Measurements from ENCODE around the gene STRBP. TPM values are rescaled to one million over a fixed set of nuclear protein-coding genes. Genes with fewer than 3 reads are reported as not detected.

Gene STRBP
- total RNA-seq, 1 donor from 2014 or later = 9.1 TPM

GRCh38 chr9:123312306-123312877, 44.0 kb upstream of the STRBP start:
- no peak overlapping the region for H3K4me3 ChIP-seq
- intact Hi-C loops (cut with DNase I) = no loop called here
- no peaks in the 10 kb centered on the region for H3K9me3 ChIP-seq
- H3K36me3 ChIP-seq = no peaks in the 10 kb centered on the region
- TF ChIP-seq CTCF (IDR thresholded peaks at IDR 0.05) (no peak), POLR2A (IDR thresholded peaks at IDR 0.05) (no peak), POLR2AphosphoS5 (IDR thresholded peaks at IDR 0.05; ENCODE audit: insufficient read depth in 1 of 2, low read depth in 1 of 2) (no peak)
- H3K27me3 ChIP-seq = no peaks in the 10 kb centered on the region
- no peaks in the 10 kb centered on the region for H3K4me1 ChIP-seq
- no peak overlapping the region for H3K27ac ChIP-seq
- no peak for DNase-seq (ENCODE audit: extremely low spot score in 2 of 2)

- TF ChIP-seq POLR2AphosphoS5 (IDR thresholded peaks at IDR 0.05; ENCODE audit: insufficient read depth in 1 of 2, low read depth in 1 of 2) (no peak), CTCF (IDR thresholded peaks at IDR 0.05) (no peak), POLR2A (IDR thresholded peaks at IDR 0.05) (no peak)
- intact Hi-C loops (cut with DNase I) = no loop called here
- no peak overlapping the region for H3K4me3 ChIP-seq
Observed at GRCh38 chr9:123311250-123311752, 42.9 kb upstream of the STRBP start.

GRCh38 chr9:123310551-123311249, 42.3 kb upstream of the STRBP start:
- Histone ChIP-seq H3K27me3 (no peaks in the 10 kb centered on the region), H3K9me3 (no peaks in the 10 kb centered on the region), H3K36me3 (no peaks in the 10 kb centered on the region), H3K27ac (no peak overlapping the region), H3K4me1 (no peaks in the 10 kb centered on the region), H3K4me3 (no peak overlapping the region)
- TF ChIP-seq CTCF (IDR thresholded peaks at IDR 0.05) (no peak), POLR2AphosphoS5 (IDR thresholded peaks at IDR 0.05; ENCODE audit: insufficient read depth in 1 of 2, low read depth in 1 of 2) (no peak), POLR2A (IDR thresholded peaks at IDR 0.05) (no peak)
- no peak for DNase-seq (ENCODE audit: extremely low spot score in 2 of 2)
- intact Hi-C loops (cut with DNase I) = no loop called here

More at GRCh38 chr9:123311250-123311752, 42.9 kb upstream of the STRBP start:
- H3K4me1 ChIP-seq = no peaks in the 10 kb centered on the region
- no peak for DNase-seq (ENCODE audit: extremely low spot score in 2 of 2)
- H3K27ac ChIP-seq = no peak overlapping the region
- no peaks in the 10 kb centered on the region for H3K27me3 ChIP-seq
- no peaks in the 10 kb centered on the region for H3K9me3 ChIP-seq
- H3K36me3 ChIP-seq = no peaks in the 10 kb centered on the region

GRCh38 chr9:123309611-123310010, 41.2 kb upstream of the STRBP start:
- no peak for TF ChIP-seq POLR2A (IDR thresholded peaks at IDR 0.05)
- TF ChIP-seq POLR2AphosphoS5 (IDR thresholded peaks at IDR 0.05; ENCODE audit: insufficient read depth in 1 of 2, low read depth in 1 of 2) = no peak
- no peak for TF ChIP-seq CTCF (IDR thresholded peaks at IDR 0.05)
- Histone ChIP-seq H3K4me1 (no peaks in the 10 kb centered on the region), H3K27ac (no peak overlapping the region), H3K36me3 (no peaks in the 10 kb centered on the region), H3K27me3 (no peaks in the 10 kb centered on the region), H3K9me3 (no peaks in the 10 kb centered on the region), H3K4me3 (no peak overlapping the region)
- intact Hi-C loops (cut with DNase I) = no loop called here
- DNase-seq (ENCODE audit: extremely low spot score in 2 of 2) = no peak

GRCh38 chr9:123305879-123306278, 37.5 kb upstream of the STRBP start:
- Histone ChIP-seq H3K27ac (no peak overlapping the region), H3K9me3 (no peaks in the 10 kb centered on the region), H3K27me3 (no peaks in the 10 kb centered on the region), H3K36me3 (no peaks in the 10 kb centered on the region), H3K4me1 (no peaks in the 10 kb centered on the region), H3K4me3 (no peak overlapping the region)
- intact Hi-C loops (cut with DNase I) = no loop called here
- DNase-seq (ENCODE audit: extremely low spot score in 2 of 2) = no peak
- no peak for TF ChIP-seq POLR2AphosphoS5 (IDR thresholded peaks at IDR 0.05; ENCODE audit: insufficient read depth in 1 of 2, low read depth in 1 of 2)
- TF ChIP-seq POLR2A (IDR thresholded peaks at IDR 0.05) = no peak
- TF ChIP-seq CTCF (IDR thresholded peaks at IDR 0.05) = no peak
